Measurements from ENCODE around the gene FAM53A. TPM values are rescaled to one million over a fixed set of nuclear protein-coding genes. Genes with fewer than 3 reads are reported as not detected.

The FAM53A gene
- total RNA-seq, 3 donors from 2014 or later, result 0.65 to 1.8 (median 1.4) TPM

DNA sequence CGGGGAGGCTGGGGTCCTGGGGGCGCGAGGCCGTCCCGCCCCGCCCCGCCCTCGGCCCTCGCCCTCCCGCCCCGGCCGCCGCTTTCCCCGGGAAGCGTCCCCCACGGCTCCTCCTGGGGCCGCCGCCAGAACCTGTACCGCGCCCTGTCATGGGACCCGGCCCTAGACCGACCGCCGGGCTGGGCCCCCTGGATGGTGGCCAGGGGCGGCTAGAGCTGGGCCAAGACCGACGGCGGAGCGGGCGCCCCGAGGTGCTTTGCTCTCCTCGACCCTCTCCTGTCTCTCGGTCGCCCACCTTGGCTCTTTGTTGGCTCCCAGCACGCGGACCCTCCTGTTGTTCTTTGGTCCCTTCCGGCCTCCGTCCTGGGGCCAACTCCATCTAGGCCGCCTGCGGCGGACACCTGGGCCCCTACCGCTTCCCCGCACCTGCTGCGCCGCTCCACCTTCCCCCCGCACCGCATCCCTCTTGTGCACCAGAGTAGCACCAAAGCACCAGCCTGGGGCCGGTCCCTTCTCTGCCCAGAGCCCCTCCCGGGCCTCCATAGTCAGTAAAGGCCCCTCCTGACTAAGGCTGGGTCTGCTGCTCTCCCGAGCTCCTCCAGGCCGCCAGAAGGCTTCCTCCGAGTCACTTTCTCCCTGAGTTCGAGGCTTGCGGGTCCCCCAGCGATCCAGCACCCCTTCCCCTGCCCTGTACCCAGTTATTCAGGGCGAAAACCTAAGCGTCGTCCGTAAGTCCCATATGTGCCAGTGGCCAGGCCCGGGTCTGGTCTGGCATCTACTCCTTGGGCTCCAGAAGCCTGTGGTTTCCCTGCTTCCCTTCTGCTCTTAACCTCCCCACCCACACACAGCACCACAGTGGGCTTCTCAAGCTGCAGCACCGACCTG is 37.8 kb upstream of the FAM53A start:
- Histone ChIP-seq H3K36me3 (ENCODE audit: low read depth) (no peaks in the 10 kb centered on the region), H3K4me3 (peak overlapping the region; percentile 72), H3K9me3 (no peaks in the 10 kb centered on the region), H3K4me1 (ENCODE audit: low read depth) (peaks cover 35% of the 10 kb centered on the region)
- DNase-seq (peak; percentile 30 to 68 (median 62)), ATAC-seq (peak; percentile 0)
- intact Hi-C loops (cut with DNase I, micrococcal nuclease), result no loop called here
- no peak for TF ChIP-seq CTCF (IDR thresholded peaks at IDR 0.05)

DNA sequence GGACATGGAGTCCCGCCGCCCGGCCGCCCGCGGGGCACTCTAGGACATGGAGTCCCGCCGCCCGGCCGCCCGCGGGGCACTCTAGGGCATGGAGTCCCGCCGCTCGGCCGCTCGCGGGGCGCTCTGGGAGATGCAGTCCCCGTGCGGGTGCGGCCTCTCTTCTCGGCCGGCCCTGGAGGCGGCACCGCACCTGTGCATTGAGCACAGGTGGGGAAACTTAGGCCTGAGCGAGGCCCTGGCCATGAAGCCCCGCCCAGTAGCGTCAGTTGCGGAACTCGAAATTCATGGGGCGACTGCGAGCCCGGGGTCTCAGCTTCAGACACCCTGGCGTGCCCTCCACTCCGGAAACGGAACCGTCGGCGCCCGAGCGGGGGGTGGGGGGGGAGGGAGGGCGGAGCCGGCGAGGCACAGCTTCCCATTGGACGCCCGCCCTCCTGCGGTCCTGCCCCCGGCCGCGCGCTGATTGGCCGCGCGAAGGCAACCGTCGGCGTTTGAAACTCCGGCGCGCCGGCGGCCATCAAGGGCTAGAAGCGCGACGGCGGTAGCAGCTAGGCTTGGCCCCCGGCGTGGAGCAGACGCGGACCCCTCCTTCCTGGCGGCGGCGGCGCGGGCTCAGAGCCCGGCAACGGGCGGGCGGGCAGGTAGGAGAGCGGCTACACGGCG is 37.0 kb upstream of the FAM53A start, which contains the start of the genes TACC3 and TMEM129:
TACC3 (plus strand) TSS at position 519 of the 663 bp plus-strand sequence. CDS start 1,901 bp downstream, outside the sequence.
TMEM129 (minus strand) TSS at position 321 of the 663 bp plus-strand sequence. CDS start 486 bp downstream, outside the sequence.
- peak within 1 kb of the TSS; percentile 72 for H3K4me3 ChIP-seq
- H3K9me3 ChIP-seq, result no peaks in the 10 kb centered on the region
- no peaks in the 10 kb centered on the region for H3K36me3 ChIP-seq (ENCODE audit: low read depth)
- intact Hi-C loops (cut with DNase I, micrococcal nuclease), result no loop called here
- no peak for TF ChIP-seq CTCF (IDR thresholded peaks at IDR 0.05)
- peak; percentile 87 for ATAC-seq
- H3K4me1 ChIP-seq (ENCODE audit: low read depth), result peaks cover 35% of the 10 kb centered on the region
- DNase-seq, result peak; percentile 96 to 98 (median 97)

DNA sequence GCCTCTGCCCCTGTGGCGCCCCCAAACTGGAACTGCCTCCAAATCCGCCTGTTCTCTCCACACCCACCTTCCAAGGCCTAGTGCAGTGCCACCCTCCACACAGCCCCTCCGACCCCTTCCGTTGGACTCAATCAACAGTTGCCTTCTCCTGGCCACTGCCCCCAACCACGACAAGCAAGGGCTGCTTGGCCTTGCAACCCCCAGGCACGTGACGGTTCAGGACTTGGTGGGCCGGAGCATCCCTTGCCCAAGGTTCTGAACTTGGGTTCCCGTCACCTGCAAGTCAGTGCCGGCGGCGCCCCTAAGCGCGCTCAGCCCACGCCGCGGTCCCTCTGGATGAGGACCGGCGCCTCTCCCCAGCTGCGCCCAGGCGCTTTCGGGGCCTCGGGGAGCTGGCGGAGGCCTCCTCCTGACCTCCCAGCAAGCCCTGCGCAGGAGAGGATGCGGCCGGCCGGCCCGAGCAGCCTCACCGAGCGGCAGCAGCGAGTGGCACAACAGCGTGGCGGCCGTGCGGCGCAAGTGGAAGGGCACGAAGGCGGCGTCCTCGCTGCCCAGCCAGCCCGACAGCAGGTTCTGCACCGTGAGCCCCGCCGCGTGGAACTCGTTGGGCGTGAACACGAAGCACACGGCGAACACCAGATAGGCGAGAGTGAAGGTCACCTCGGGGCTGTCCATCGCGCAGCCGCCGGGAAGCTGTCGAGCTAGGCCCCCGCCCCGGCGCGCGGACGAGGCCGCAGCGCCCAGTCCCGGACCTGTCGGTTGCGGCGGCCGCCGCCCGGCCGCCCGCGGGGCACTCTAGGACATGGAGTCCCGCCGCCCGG is 36.3 kb upstream of the FAM53A start:
- Histone ChIP-seq H3K36me3 (ENCODE audit: low read depth) (no peaks in the 10 kb centered on the region), H3K9me3 (no peaks in the 10 kb centered on the region), H3K4me1 (ENCODE audit: low read depth) (peaks cover 37% of the 10 kb centered on the region), H3K4me3 (peak overlapping the region; percentile 72)
- no peak for TF ChIP-seq CTCF (IDR thresholded peaks at IDR 0.05)
- DNase-seq, result peak; percentile 60 to 85 (median 80)
- peak; percentile 56 for ATAC-seq
- intact Hi-C loops (cut with DNase I, micrococcal nuclease), result no loop called here

GRCh38 chr4:1718095-1718850 is 34.2 kb upstream of the FAM53A start:
- ATAC-seq (no peak), DNase-seq (no peak)
- Histone ChIP-seq H3K4me1 (ENCODE audit: low read depth) (peaks cover 51% of the 10 kb centered on the region), H3K9me3 (no peaks in the 10 kb centered on the region), H3K36me3 (ENCODE audit: low read depth) (no peaks in the 10 kb centered on the region), H3K4me3 (no peak overlapping the region)
- intact Hi-C loops (cut with DNase I, micrococcal nuclease), result no loop called here
- no peak for TF ChIP-seq CTCF (IDR thresholded peaks at IDR 0.05)
